Panc1 (cell line): ENCODE measurements around the gene EYS.

Source experiments
- SIN3A ChIP-seq: IDR thresholded peaks from 2 replicates; pipeline ENCODE4 v1.6.1; 2012; ENCODE audit warnings: low read depth, mild to moderate bottlenecking, low read length, moderate library complexity, borderline replicate concordance; ENCODE audit not compliant: insufficient read depth
- TCF7L2 ChIP-seq: IDR thresholded peaks from 2 replicates; pipeline ENCODE4 v1.6.1; 2011; ENCODE audit warnings: mild to moderate bottlenecking, low read depth, low read length, inconsistent platforms
- TF ChIP-seq, protein P1 (sequence below): fragments of 450-650 bp; IDR thresholded peaks from 2 replicates; pipeline ENCODE4 v1.5.1; 2017; ENCODE audit warnings: mild to moderate bottlenecking

DNA sequence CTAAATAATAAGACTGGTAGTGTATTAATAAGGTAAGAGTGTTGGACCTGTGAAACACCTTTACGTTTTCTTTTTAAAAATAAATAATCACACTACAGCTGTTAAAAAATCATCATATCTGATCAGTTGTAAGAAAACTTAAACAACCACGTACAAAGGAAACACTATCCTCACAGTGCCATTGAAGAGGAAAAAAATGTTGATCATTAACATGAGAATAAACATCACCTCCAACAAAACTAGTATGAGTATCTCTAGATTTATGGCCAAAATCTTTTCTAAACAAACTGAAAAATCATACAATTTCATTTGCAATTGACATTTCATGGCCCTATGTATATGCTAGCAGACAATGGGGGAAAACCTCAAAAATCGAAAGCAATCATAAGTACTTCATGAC is 590 bp downstream of the EYS start:
- TF ChIP-seq SIN3A, result no peak
- TF ChIP-seq, protein P1, sequence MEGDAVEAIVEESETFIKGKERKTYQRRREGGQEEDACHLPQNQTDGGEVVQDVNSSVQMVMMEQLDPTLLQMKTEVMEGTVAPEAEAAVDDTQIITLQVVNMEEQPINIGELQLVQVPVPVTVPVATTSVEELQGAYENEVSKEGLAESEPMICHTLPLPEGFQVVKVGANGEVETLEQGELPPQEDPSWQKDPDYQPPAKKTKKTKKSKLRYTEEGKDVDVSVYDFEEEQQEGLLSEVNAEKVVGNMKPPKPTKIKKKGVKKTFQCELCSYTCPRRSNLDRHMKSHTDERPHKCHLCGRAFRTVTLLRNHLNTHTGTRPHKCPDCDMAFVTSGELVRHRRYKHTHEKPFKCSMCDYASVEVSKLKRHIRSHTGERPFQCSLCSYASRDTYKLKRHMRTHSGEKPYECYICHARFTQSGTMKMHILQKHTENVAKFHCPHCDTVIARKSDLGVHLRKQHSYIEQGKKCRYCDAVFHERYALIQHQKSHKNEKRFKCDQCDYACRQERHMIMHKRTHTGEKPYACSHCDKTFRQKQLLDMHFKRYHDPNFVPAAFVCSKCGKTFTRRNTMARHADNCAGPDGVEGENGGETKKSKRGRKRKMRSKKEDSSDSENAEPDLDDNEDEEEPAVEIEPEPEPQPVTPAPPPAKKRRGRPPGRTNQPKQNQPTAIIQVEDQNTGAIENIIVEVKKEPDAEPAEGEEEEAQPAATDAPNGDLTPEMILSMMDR, result no peak
- TF ChIP-seq TCF7L2, result no peak
